CD8-positive, alpha-beta memory T cell (primary cell): ENCODE data around the gene PPM1B. TPM values are rescaled to one million over a fixed set of nuclear protein-coding genes. Genes with fewer than 3 reads are reported as not detected.

ENCODE experiments used
- CTCF ChIA-PET: fragments of 350-600 bp; sonication (Branson Sonifier 250); formaldehyde crosslinking; loops from one replicate; lab custom pipeline; 2021; ENCODE audit warnings: antibody characterized with exemption; lab: Charles Lee
- POLR2A ChIA-PET: fragments of 350-600 bp; sonication (Branson Sonifier 250); formaldehyde crosslinking; loops from one replicate; lab custom pipeline; 2021; ENCODE audit warnings: antibody characterized with exemption; lab: Charles Lee
- DNase-seq, 5 donors: peaks; one replicate each; pipeline versions ENCODE4 v3.0.0 to v3.0.0-alpha.2; 2020 to 2022; ENCODE audit warnings: mixed read lengths in 1 of 5
- H3K27ac ChIP-seq: one replicate; pipeline ENCODE4 v1.7.0; 2013; ENCODE audit warnings: low read depth, mild to moderate bottlenecking, low read length, moderate library complexity
- H3K27me3 ChIP-seq: 2 replicates; pipeline ENCODE4 v1.7.0; 2013; ENCODE audit warnings: low read length, mild to moderate bottlenecking; ENCODE audit not compliant: insufficient read depth, poor library complexity, severe bottlenecking
- H3K36me3 ChIP-seq: 2 replicates; pipeline ENCODE4 v1.7.0; 2013; ENCODE audit warnings: mild to moderate bottlenecking, low read length, moderate library complexity; ENCODE audit not compliant: insufficient read depth
- H3K4me1 ChIP-seq: 2 replicates; pipeline ENCODE4 v1.7.0; 2013; ENCODE audit warnings: mild to moderate bottlenecking, low read length, moderate library complexity; ENCODE audit not compliant: insufficient read depth
- H3K4me3 ChIP-seq: 2 replicates; pipeline ENCODE4 v1.7.0; 2013; ENCODE audit warnings: mild to moderate bottlenecking, low read length
- H3K9me3 ChIP-seq: 2 replicates; pipeline ENCODE4 v1.7.0; 2013; ENCODE audit warnings: mild to moderate bottlenecking, low read length
- H3K27ac Mint-ChIP-seq, 8 donors: one replicate each; pipeline ENCODE4 v1.8.0; 2020 to 2021; ENCODE audit warnings: mixed read lengths in 8 of 8, mild to moderate bottlenecking in 6 of 8, inconsistent platforms in 3 of 8, moderate library complexity in 3 of 8
- H3K27me3 Mint-ChIP-seq, 2 donors: one replicate each; pipeline ENCODE4 v1.8.0; 2020 to 2021; ENCODE audit warnings: mixed read lengths in 2 of 2, mild to moderate bottlenecking in 1 of 2, moderate library complexity in 1 of 2
- H3K36me3 Mint-ChIP-seq, 3 donors: one replicate each; pipeline ENCODE4 v1.8.0; 2020 to 2021; ENCODE audit warnings: mixed read lengths in 3 of 3, inconsistent platforms in 1 of 3, mild to moderate bottlenecking in 1 of 3
- H3K4me1 Mint-ChIP-seq, 3 donors: one replicate each; pipeline ENCODE4 v1.8.0; 2020 to 2021; ENCODE audit warnings: mixed read lengths in 3 of 3, inconsistent platforms in 1 of 3, mild to moderate bottlenecking in 1 of 3
- H3K4me3 Mint-ChIP-seq, 7 donors: one replicate each; pipeline ENCODE4 v1.8.0; 2020 to 2021; ENCODE audit warnings: mixed read lengths in 7 of 7, mild to moderate bottlenecking in 6 of 7, moderate library complexity in 4 of 7, inconsistent platforms in 2 of 7
- H3K9me3 Mint-ChIP-seq, 5 donors: one replicate each; pipeline ENCODE4 v1.8.0; 2020 to 2022; ENCODE audit warnings: mixed read lengths in 5 of 5, mild to moderate bottlenecking in 3 of 5, moderate library complexity in 2 of 5, inconsistent platforms in 1 of 5
- polyA plus RNA-seq: library from polyadenylated mRNA; unstranded; fragments of 300-500 nt; fragmentation: Illumina TruSeq; gene quantifications from one replicate; pipeline ENCODE4 v1.2.3, GENCODE V29; 2021
- total RNA-seq, 2 experiments: library from RNA; stranded (reverse); gene quantifications; one replicate each; pipeline ENCODE4 v1.2.3, GENCODE V29; 2021

The PPM1B gene
- total and polyA plus RNA-seq, 3 experiments from 2014 or later, result 40.4 to 53.0 (median 41.1) TPM

- H3K4me3 Mint-ChIP-seq, result peak overlapping the region in 3 of 7 donors; percentile 5 to 50 (median 17)
- CTCF ChIA-PET, result no interaction called here
- peaks cover 0 to 30% (median 10%) of the 10 kb centered on the region in 3 donors for H3K36me3 Mint-ChIP-seq
- H3K27me3 ChIP-seq, result no peaks in the 10 kb centered on the region
- no peaks in the 10 kb centered on the region for H3K9me3 ChIP-seq
- no peaks in the 10 kb centered on the region for H3K27me3 Mint-ChIP-seq
- peaks cover 39% of the 10 kb centered on the region for H3K4me1 ChIP-seq
- no peak overlapping the region for H3K4me3 ChIP-seq
- no peaks in the 10 kb centered on the region for H3K36me3 ChIP-seq
- no peak overlapping the region for H3K27ac ChIP-seq
- H3K27ac Mint-ChIP-seq, result peak overlapping the region in 4 of 8 donors; percentile 10 to 47 (median 32)
- peaks cover 60 to 81% (median 80%) of the 10 kb centered on the region in 3 donors for H3K4me1 Mint-ChIP-seq
- POLR2A ChIA-PET, result interaction anchor here (0.5 to 0.7 kb wide), 2 partner anchors 11 to 23 kb away, joined by 4 to 6 read pairs; no protein-coding TSS in a partner anchor
- no peaks in the 10 kb centered on the region for H3K9me3 Mint-ChIP-seq
- no peak for DNase-seq
Observed at GRCh38 chr2:44190526-44190925, 21.9 kb downstream of the PPM1B start.

GRCh38 chr2:44191739-44192138 is 23.1 kb downstream of the PPM1B start:
- no peak overlapping the region for H3K27ac ChIP-seq
- H3K27me3 ChIP-seq, result no peaks in the 10 kb centered on the region
- peak overlapping the region in 3 of 7 donors; percentile 2 to 30 (median 22) for H3K4me3 Mint-ChIP-seq

GRCh38 chr2:44192646-44193045 is 24.0 kb downstream of the PPM1B start:
- H3K4me1 ChIP-seq, result peaks cover 29% of the 10 kb centered on the region
- no peak overlapping the region for H3K27ac ChIP-seq

More at GRCh38 chr2:44191739-44192138, 23.1 kb downstream of the PPM1B start:
- no peak for DNase-seq
- peaks cover 62 to 81% (median 81%) of the 10 kb centered on the region in 3 donors for H3K4me1 Mint-ChIP-seq
- Histone ChIP-seq H3K4me1 (peaks cover 36% of the 10 kb centered on the region), H3K4me3 (no peak overlapping the region), H3K36me3 (no peaks in the 10 kb centered on the region), H3K9me3 (no peaks in the 10 kb centered on the region)
- peaks cover 7 to 37% (median 13%) of the 10 kb centered on the region in 3 donors for H3K36me3 Mint-ChIP-seq
- H3K9me3 Mint-ChIP-seq, result no peaks in the 10 kb centered on the region
- ChIA-PET CTCF (interaction anchor here (1.5 kb wide), 1 partner anchor 10 kb away, joined by 3 read pairs; no protein-coding TSS in a partner anchor), POLR2A (no interaction called here)
- H3K27ac Mint-ChIP-seq, result peak overlapping the region in 5 of 8 donors; percentile 2 to 75 (median 18)
- H3K27me3 Mint-ChIP-seq, result no peaks in the 10 kb centered on the region

DNA sequence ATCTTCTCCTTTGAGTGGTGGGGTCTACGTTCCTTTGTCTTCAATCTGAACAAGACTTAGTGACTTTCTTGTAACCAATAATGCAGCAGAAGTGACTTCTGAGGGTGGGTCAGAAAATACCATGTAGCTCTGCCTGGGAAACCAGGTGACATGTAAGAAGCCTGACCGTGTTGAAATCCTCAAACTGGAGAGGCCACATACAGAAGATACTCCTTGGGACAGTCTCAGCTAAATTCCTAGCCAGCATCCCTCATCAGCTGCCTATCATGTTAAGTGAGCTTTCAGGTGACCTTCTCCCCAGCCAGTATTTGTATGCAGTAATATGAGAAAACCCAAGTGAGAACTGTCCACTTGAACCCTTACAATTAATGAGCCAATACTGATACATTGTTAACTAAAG is 27.0 kb downstream of the PPM1B start:
- Mint-ChIP-seq H3K27me3 (no peaks in the 10 kb centered on the region), H3K4me1 (peaks cover 58 to 75% (median 72%) of the 10 kb centered on the region in 3 donors), H3K27ac (peak overlapping the region in 2 of 8 donors; percentile 11 to 58), H3K9me3 (no peaks in the 10 kb centered on the region), H3K36me3 (peaks cover 7 to 39% (median 10%) of the 10 kb centered on the region in 3 donors), H3K4me3 (no peak overlapping the region)
- H3K9me3 ChIP-seq, result no peaks in the 10 kb centered on the region
- ChIA-PET POLR2A (no interaction called here), CTCF (no interaction called here)
- no peak overlapping the region for H3K27ac ChIP-seq
- DNase-seq, result no peak
- peaks cover 26% of the 10 kb centered on the region for H3K4me1 ChIP-seq
- no peaks in the 10 kb centered on the region for H3K27me3 ChIP-seq
- H3K4me3 ChIP-seq, result no peak overlapping the region
- H3K36me3 ChIP-seq, result no peaks in the 10 kb centered on the region

More at GRCh38 chr2:44192646-44193045, 24.0 kb downstream of the PPM1B start:
- ChIA-PET POLR2A (no interaction called here), CTCF (interaction anchor here (1.5 kb wide), 1 partner anchor 9 kb away, joined by 3 read pairs; no protein-coding TSS in a partner anchor)
- DNase-seq, result no peak
- Histone ChIP-seq H3K4me3 (no peak overlapping the region), H3K27me3 (no peaks in the 10 kb centered on the region), H3K36me3 (no peaks in the 10 kb centered on the region), H3K9me3 (no peaks in the 10 kb centered on the region)
- peak overlapping the region in 3 of 8 donors; percentile 8 to 61 (median 19) for H3K27ac Mint-ChIP-seq
- no peaks in the 10 kb centered on the region for H3K9me3 Mint-ChIP-seq
- peaks cover 7 to 34% (median 10%) of the 10 kb centered on the region in 3 donors for H3K36me3 Mint-ChIP-seq
- no peak overlapping the region for H3K4me3 Mint-ChIP-seq
- peaks cover 57 to 78% (median 78%) of the 10 kb centered on the region in 3 donors for H3K4me1 Mint-ChIP-seq
- no peaks in the 10 kb centered on the region for H3K27me3 Mint-ChIP-seq

DNA sequence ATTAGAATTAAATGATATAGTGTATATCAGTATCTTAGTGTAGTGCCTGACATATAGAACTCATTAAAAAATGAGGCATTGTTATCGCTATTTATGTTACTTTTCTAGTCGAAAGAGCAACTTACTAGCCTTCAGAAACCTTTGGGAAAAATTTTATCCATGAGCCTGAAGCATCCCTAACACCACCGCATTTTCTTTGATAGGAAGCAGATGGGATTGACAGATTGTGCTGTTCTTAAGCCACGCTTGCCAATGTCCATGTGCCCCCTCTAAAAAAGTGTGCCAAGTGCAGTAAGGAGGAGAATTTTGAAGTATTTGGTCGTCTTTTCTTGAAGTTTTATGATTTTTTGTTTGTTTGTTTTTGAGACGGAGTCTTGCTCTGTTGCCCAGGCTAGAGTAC is 29.1 kb downstream of the PPM1B start:
- ChIA-PET CTCF (no interaction called here), POLR2A (interaction anchor here (0.6 kb wide), 1 partner anchor 1056 kb away, joined by 3 read pairs; no protein-coding TSS in a partner anchor)
- Histone ChIP-seq H3K27me3 (no peaks in the 10 kb centered on the region), H3K4me1 (peaks cover 22% of the 10 kb centered on the region), H3K36me3 (no peaks in the 10 kb centered on the region), H3K9me3 (no peaks in the 10 kb centered on the region), H3K27ac (no peak overlapping the region), H3K4me3 (no peak overlapping the region)
- Mint-ChIP-seq H3K27me3 (no peaks in the 10 kb centered on the region), H3K9me3 (peaks cover 0 to 1% (median 0%) of the 10 kb centered on the region in 5 donors), H3K4me1 (peaks cover 60 to 78% (median 73%) of the 10 kb centered on the region in 3 donors), H3K36me3 (peaks cover 18 to 47% (median 22%) of the 10 kb centered on the region in 3 donors), H3K4me3 (peak overlapping the region in 2 of 7 donors; percentile 8 to 18), H3K27ac (no peak overlapping the region)
- no peak for DNase-seq

DNA sequence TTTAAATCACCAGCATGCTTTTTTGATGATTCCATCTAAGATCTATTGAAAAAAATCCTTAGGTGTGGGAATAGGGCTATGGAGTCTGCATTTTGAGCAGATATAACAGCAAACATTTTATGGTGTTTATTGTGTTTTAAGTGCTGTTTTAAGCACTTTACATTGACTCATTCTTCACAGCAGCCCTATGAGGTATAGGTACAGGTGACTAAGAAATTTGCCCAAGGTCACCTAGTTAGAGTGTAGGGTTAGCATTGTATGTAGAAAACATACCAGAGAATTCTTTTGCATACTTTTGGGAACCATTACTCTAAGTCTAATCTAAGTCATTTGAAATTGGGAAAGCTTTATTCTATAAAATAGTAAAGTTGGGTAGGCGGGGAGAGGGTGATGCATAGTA is 31.3 kb downstream of the PPM1B start:
- ChIA-PET CTCF (no interaction called here), POLR2A (no interaction called here)
- no peaks in the 10 kb centered on the region for H3K27me3 ChIP-seq
- Mint-ChIP-seq H3K27me3 (no peaks in the 10 kb centered on the region), H3K27ac (peak overlapping the region in 1 of 8 donors; percentile 37), H3K4me3 (peak overlapping the region in 1 of 7 donors; percentile 5), H3K9me3 (peaks cover 0 to 9% (median 0%) of the 10 kb centered on the region in 5 donors), H3K4me1 (peaks cover 75 to 89% (median 86%) of the 10 kb centered on the region in 3 donors), H3K36me3 (peaks cover 27 to 55% (median 31%) of the 10 kb centered on the region in 3 donors)
- H3K4me3 ChIP-seq, result no peak overlapping the region
- H3K9me3 ChIP-seq, result no peaks in the 10 kb centered on the region
- no peak for DNase-seq
- H3K27ac ChIP-seq, result no peak overlapping the region
- H3K4me1 ChIP-seq, result peaks cover 22% of the 10 kb centered on the region
- H3K36me3 ChIP-seq, result no peaks in the 10 kb centered on the region

- Mint-ChIP-seq H3K36me3 (peaks cover 25 to 54% (median 31%) of the 10 kb centered on the region in 3 donors), H3K27me3 (no peaks in the 10 kb centered on the region), H3K4me3 (no peak overlapping the region), H3K9me3 (peaks cover 0 to 9% (median 0%) of the 10 kb centered on the region in 5 donors), H3K4me1 (peaks cover 75 to 87% (median 87%) of the 10 kb centered on the region in 3 donors), H3K27ac (peak overlapping the region in 2 of 8 donors; percentile 4 to 8)
- Histone ChIP-seq H3K9me3 (no peaks in the 10 kb centered on the region), H3K36me3 (no peaks in the 10 kb centered on the region), H3K4me3 (no peak overlapping the region), H3K4me1 (peaks cover 18% of the 10 kb centered on the region), H3K27me3 (no peaks in the 10 kb centered on the region), H3K27ac (no peak overlapping the region)
- CTCF ChIA-PET, result interaction anchor here (1.0 kb wide), 1 partner anchor 9 kb away, joined by 3 read pairs; no protein-coding TSS in a partner anchor
- DNase-seq, result no peak
- POLR2A ChIA-PET, result no interaction called here
Observed at GRCh38 chr2:44200759-44201158, 32.1 kb downstream of the PPM1B start.

- no peak overlapping the region for H3K27ac Mint-ChIP-seq
- no peak for DNase-seq
- H3K36me3 ChIP-seq, result no peaks in the 10 kb centered on the region
- peaks cover 18% of the 10 kb centered on the region for H3K4me1 ChIP-seq
- peaks cover 0 to 9% (median 0%) of the 10 kb centered on the region in 5 donors for H3K9me3 Mint-ChIP-seq
- H3K4me3 Mint-ChIP-seq, result peak overlapping the region in 2 of 7 donors; percentile 16 to 27
- ChIA-PET POLR2A (interaction anchor here (0.5 kb wide), 1 partner anchor 11 kb away, joined by 6 read pairs; no protein-coding TSS in a partner anchor), CTCF (interaction anchor here (0.6 to 1.0 kb wide), 3 partner anchors 10 to 123 kb away, joined by 3 to 4 read pairs (median 3); no protein-coding TSS in a partner anchor)
- no peaks in the 10 kb centered on the region for H3K27me3 ChIP-seq
- H3K27me3 Mint-ChIP-seq, result no peaks in the 10 kb centered on the region
- peaks cover 69 to 87% (median 81%) of the 10 kb centered on the region in 3 donors for H3K4me1 Mint-ChIP-seq
- no peak overlapping the region for H3K4me3 ChIP-seq
- H3K36me3 Mint-ChIP-seq, result peaks cover 24 to 47% (median 24%) of the 10 kb centered on the region in 3 donors
- no peak overlapping the region for H3K27ac ChIP-seq
- no peaks in the 10 kb centered on the region for H3K9me3 ChIP-seq
Observed at GRCh38 chr2:44201648-44202165, 33.0 kb downstream of the PPM1B start.
